GM18505 (cell line): ENCODE measurements around the gene FJX1.
"Not testable (repeated sequence)": the region's sequence is repeated elsewhere in the genome, so short reads cannot be mapped to it uniquely, and the experiment has no call there.

ENCODE experiments used
- ATAC-seq: cut with Tn5 transposase; IDR thresholded peaks from one replicate; pipeline ENCODE4 v1.9.1; 2021; ENCODE audit not compliant: unreplicated experiment
- POLR2A ChIP-seq: IDR thresholded peaks from 4 replicates; pipeline ENCODE4 v1.6.1; 2011; ENCODE audit warnings: borderline replicate concordance; ENCODE audit not compliant: insufficient read depth, insufficient read length; ENCODE audit errors: extremely low read depth

The FJX1 gene

GRCh38 chr11:35631891-35632290 is 13.6 kb downstream of the FJX1 start:
- no peak for ATAC-seq
- no peak for TF ChIP-seq POLR2A

GRCh38 chr11:35632301-35632700 is 14.0 kb downstream of the FJX1 start:
- TF ChIP-seq POLR2A = no peak

GRCh38 chr11:35633827-35634423 is 15.7 kb downstream of the FJX1 start:
- ATAC-seq = no peak
- TF ChIP-seq POLR2A = no peak

More at GRCh38 chr11:35632301-35632700, 14.0 kb downstream of the FJX1 start:
- ATAC-seq = no peak

GRCh38 chr11:35635933-35636332 is 17.7 kb downstream of the FJX1 start:
- no peak for TF ChIP-seq POLR2A
- no peak for ATAC-seq

GRCh38 chr11:35639591-35640179 is 21.4 kb downstream of the FJX1 start:
- ATAC-seq = no peak

GRCh38 chr11:35641171-35641897 is 23.1 kb downstream of the FJX1 start:
- no peak for TF ChIP-seq POLR2A
- no peak for ATAC-seq

More at GRCh38 chr11:35639591-35640179, 21.4 kb downstream of the FJX1 start:
- no peak for TF ChIP-seq POLR2A

GRCh38 chr11:35641964-35642363 is 23.7 kb downstream of the FJX1 start:
- ATAC-seq = no peak

GRCh38 chr11:35647421-35648093 is 29.3 kb downstream of the FJX1 start:
- no peak for TF ChIP-seq POLR2A
- ATAC-seq = no peak

More at GRCh38 chr11:35641964-35642363, 23.7 kb downstream of the FJX1 start:
- TF ChIP-seq POLR2A = no peak

- no peak for TF ChIP-seq POLR2A
- no peak for ATAC-seq
These were observed 31.7 kb downstream of the FJX1 start for GRCh38 chr11:35650006-35650405.

GRCh38 chr11:35650467-35650866 is 32.2 kb downstream of the FJX1 start:
- ATAC-seq = no peak

GRCh38 chr11:35651263-35651662 is 33.0 kb downstream of the FJX1 start:
- no peak for ATAC-seq
- no peak for TF ChIP-seq POLR2A

More at GRCh38 chr11:35650467-35650866, 32.2 kb downstream of the FJX1 start:
- no peak for TF ChIP-seq POLR2A

GRCh38 chr11:35652786-35653185 is 34.5 kb downstream of the FJX1 start:
- ATAC-seq = not testable (repeated sequence)

GRCh38 chr11:35654711-35655110 is 36.5 kb downstream of the FJX1 start:
- TF ChIP-seq POLR2A = no peak

More at GRCh38 chr11:35654711-35655110, 36.5 kb downstream of the FJX1 start:
- no peak for ATAC-seq
